Neural progenitor cell (in vitro differentiated cells): ENCODE data around the gene ROMO1. TPM values are rescaled to one million over a fixed set of nuclear protein-coding genes. Genes with fewer than 3 reads are reported as not detected.
"Not testable (repeated sequence)": the region's sequence is repeated elsewhere in the genome, so short reads cannot be mapped to it uniquely, and the experiment has no call there.

Source experiments
- DNase-seq: peaks from one replicate; pipeline ENCODE4 v3.0.0-alpha.2; 2016; ENCODE audit warnings: low spot score
- H2AFZ ChIP-seq: fragments of 200-600 bp; sonication (generic); replicated peaks from 2 replicates; pipeline ENCODE4 v1.6.1; 2016; ENCODE audit warnings: antibody characterized with exemption
- H3F3A ChIP-seq: fragments of 200-600 bp; sonication (generic); 2 replicates; pipeline ENCODE4 v1.6.1; 2016; ENCODE audit warnings: antibody characterized with exemption, low read depth
- H3K27ac ChIP-seq: fragments of 200-600 bp; sonication (generic); 2 replicates; pipeline ENCODE4 v1.5.1; 2016; ENCODE audit warnings: mild to moderate bottlenecking
- H3K27me3 ChIP-seq: fragments of 200-600 bp; sonication (generic); 2 replicates; pipeline ENCODE4 v1.6.1; 2016; ENCODE audit warnings: mild to moderate bottlenecking, moderate library complexity
- H3K36me3 ChIP-seq: fragments of 200-600 bp; sonication (generic); 2 replicates; pipeline ENCODE4 v1.5.1; 2016
- H3K4me1 ChIP-seq: fragments of 200-600 bp; sonication (generic); 2 replicates; pipeline ENCODE4 v1.6.1; 2016; ENCODE audit warnings: mixed run types
- H3K4me2 ChIP-seq: fragments of 200-600 bp; sonication (generic); 2 replicates; pipeline ENCODE4 v1.6.1; 2016
- H3K4me3 ChIP-seq: fragments of 200-600 bp; sonication (generic); 2 replicates; pipeline ENCODE4 v1.5.1; 2016
- H3K79me2 ChIP-seq: fragments of 200-600 bp; sonication (generic); 2 replicates; pipeline ENCODE4 v1.6.1; 2016; ENCODE audit warnings: low read depth
- H3K9ac ChIP-seq: fragments of 200-600 bp; sonication (generic); 2 replicates; pipeline ENCODE4 v1.6.1; 2016
- H3K9me3 ChIP-seq: fragments of 200-600 bp; sonication (generic); 2 replicates; pipeline ENCODE4 v1.5.1; 2016; ENCODE audit warnings: low read depth
- H4K20me1 ChIP-seq: fragments of 200-600 bp; sonication (generic); 2 replicates; pipeline ENCODE4 v1.6.1; 2016; ENCODE audit warnings: low read depth
- H3K27ac Mint-ChIP-seq: 3 replicates; pipeline ENCODE4 v1.8.0; 2021; ENCODE audit warnings: mixed read lengths
- H3K27me3 Mint-ChIP-seq: 2 replicates; pipeline ENCODE4 v1.8.0; 2022; ENCODE audit warnings: low read depth, mild to moderate bottlenecking, inconsistent platforms, moderate library complexity, mixed read lengths; ENCODE audit not compliant: insufficient read depth
- H3K36me3 Mint-ChIP-seq: 3 replicates; pipeline ENCODE4 v1.8.0; 2021; ENCODE audit warnings: mixed read lengths
- H3K4me1 Mint-ChIP-seq: 3 replicates; pipeline ENCODE4 v1.8.0; 2021; ENCODE audit warnings: mixed read lengths
- H3K4me3 Mint-ChIP-seq: 3 replicates; pipeline ENCODE4 v1.8.0; 2021; ENCODE audit warnings: mild to moderate bottlenecking, moderate library complexity, mixed read lengths
- H3K9me3 Mint-ChIP-seq: 3 replicates; pipeline ENCODE4 v1.8.0; 2020; ENCODE audit warnings: mixed read lengths
- CTCF ChIP-seq: fragments of 200-600 bp; sonication (generic); IDR thresholded peaks from 2 replicates; pipeline ENCODE4 v1.5.1; 2017; ENCODE audit warnings: antibody characterized with exemption, mild to moderate bottlenecking
- EZH2 ChIP-seq: fragments of 200-600 bp; sonication (generic); IDR thresholded peaks from 2 replicates; pipeline ENCODE4 v1.6.1; 2017; ENCODE audit warnings: antibody characterized with exemption, mild to moderate bottlenecking, moderate library complexity
- EZH2phosphoT487 ChIP-seq: fragments of 200-600 bp; sonication (generic); IDR thresholded peaks from 2 replicates; pipeline ENCODE4 v1.6.1; 2017; ENCODE audit warnings: antibody characterized with exemption
- total RNA-seq: library from RNA; depleted of rRNA; stranded (reverse); fragments of >200 nt; gene quantifications from 2 replicates; pipeline ENCODE4 v1.2.3, GENCODE V29; 2015; ENCODE audit warnings: low replicate concordance

Gene ROMO1
- total RNA-seq, 1 donor from 2014 or later: 135 TPM

GRCh38 chr20:35716330-35716729 lies 17.1 kb downstream of the ROMO1 start:
- H3K4me3 ChIP-seq: no peak overlapping the region
- no peak overlapping the region for H3K4me2 ChIP-seq
- H3K4me1 Mint-ChIP-seq: no peaks in the 10 kb centered on the region
- TF ChIP-seq CTCF (no peak), EZH2 (no peak), EZH2phosphoT487 (no peak)
- no peak overlapping the region for H3K27ac ChIP-seq
- H2AFZ ChIP-seq: no peak overlapping the region
- no peaks in the 10 kb centered on the region for H3K9me3 ChIP-seq
- H3K4me3 Mint-ChIP-seq: no peak overlapping the region
- H3K79me2 ChIP-seq: peaks cover 96% of the 10 kb centered on the region
- H3K9ac ChIP-seq: no peak overlapping the region
- no peak overlapping the region for H3K27ac Mint-ChIP-seq
- H3K27me3 ChIP-seq: no peaks in the 10 kb centered on the region
- H4K20me1 ChIP-seq: peaks cover 98% of the 10 kb centered on the region
- H3K27me3 Mint-ChIP-seq: no peaks in the 10 kb centered on the region
- no peak for DNase-seq
- H3F3A ChIP-seq: peaks cover 83% of the 10 kb centered on the region
- peaks cover 42% of the 10 kb centered on the region for H3K36me3 Mint-ChIP-seq
- peaks cover 58% of the 10 kb centered on the region for H3K36me3 ChIP-seq
- no peaks in the 10 kb centered on the region for H3K4me1 ChIP-seq
- H3K9me3 Mint-ChIP-seq: no peaks in the 10 kb centered on the region

GRCh38 chr20:35718321-35718720 lies 19.1 kb downstream of the ROMO1 start:
- not testable (repeated sequence) for H3K27me3 ChIP-seq, H3K4me3 Mint-ChIP-seq, H3K27ac ChIP-seq, H3K27me3 Mint-ChIP-seq, H3K4me3 ChIP-seq, H3K9me3 Mint-ChIP-seq, H3K4me1 Mint-ChIP-seq, H3K9me3 ChIP-seq, H3K4me2 ChIP-seq, H3K9ac ChIP-seq, DNase-seq, H3K4me1 ChIP-seq, H2AFZ ChIP-seq, H3K27ac Mint-ChIP-seq
- Histone ChIP-seq H3K36me3 (peaks cover 63% of the 10 kb centered on the region), H4K20me1 (peaks cover 98% of the 10 kb centered on the region), H3F3A (peaks cover 83% of the 10 kb centered on the region), H3K79me2 (peaks cover 98% of the 10 kb centered on the region)
- H3K36me3 Mint-ChIP-seq: peaks cover 41% of the 10 kb centered on the region

GRCh38 chr20:35718972-35719635 lies 19.9 kb downstream of the ROMO1 start:
- Histone ChIP-seq H4K20me1 (peaks cover 99% of the 10 kb centered on the region), H3K4me3 (no peak overlapping the region), H3K36me3 (peaks cover 65% of the 10 kb centered on the region), H3K4me2 (no peak overlapping the region), H2AFZ (no peak overlapping the region), H3K79me2 (peaks cover 98% of the 10 kb centered on the region), H3K4me1 (no peaks in the 10 kb centered on the region), H3K27me3 (no peaks in the 10 kb centered on the region), H3K27ac (no peak overlapping the region), H3K9me3 (no peaks in the 10 kb centered on the region), H3F3A (peaks cover 78% of the 10 kb centered on the region), H3K9ac (no peak overlapping the region)
- no peaks in the 10 kb centered on the region for H3K4me1 Mint-ChIP-seq
- H3K36me3 Mint-ChIP-seq: peaks cover 39% of the 10 kb centered on the region
- no peak overlapping the region for H3K27ac Mint-ChIP-seq
- TF ChIP-seq EZH2phosphoT487 (no peak), CTCF (no peak), EZH2 (no peak)
- DNase-seq: no peak
- no peaks in the 10 kb centered on the region for H3K9me3 Mint-ChIP-seq
- no peak overlapping the region for H3K4me3 Mint-ChIP-seq
- H3K27me3 Mint-ChIP-seq: no peaks in the 10 kb centered on the region

GRCh38 chr20:35719717-35720116 lies 20.5 kb downstream of the ROMO1 start:
- H3K79me2 ChIP-seq: peaks cover 98% of the 10 kb centered on the region
- H3K36me3 ChIP-seq: peaks cover 67% of the 10 kb centered on the region
- peaks cover 99% of the 10 kb centered on the region for H4K20me1 ChIP-seq
- H3K9me3 Mint-ChIP-seq: no peaks in the 10 kb centered on the region
- peaks cover 72% of the 10 kb centered on the region for H3F3A ChIP-seq
- no peak overlapping the region for H3K4me3 Mint-ChIP-seq
- H3K4me1 ChIP-seq: no peaks in the 10 kb centered on the region
- no peak overlapping the region for H3K9ac ChIP-seq
- TF ChIP-seq EZH2: no peak
- no peak for TF ChIP-seq EZH2phosphoT487
- no peak for TF ChIP-seq CTCF
- no peak for DNase-seq
- H2AFZ ChIP-seq: no peak overlapping the region
- H3K4me1 Mint-ChIP-seq: no peaks in the 10 kb centered on the region
- no peak overlapping the region for H3K27ac Mint-ChIP-seq
- no peaks in the 10 kb centered on the region for H3K9me3 ChIP-seq
- peaks cover 40% of the 10 kb centered on the region for H3K36me3 Mint-ChIP-seq
- H3K4me3 ChIP-seq: no peak overlapping the region
- H3K27me3 ChIP-seq: no peaks in the 10 kb centered on the region
- H3K4me2 ChIP-seq: no peak overlapping the region
- H3K27ac ChIP-seq: no peak overlapping the region
- H3K27me3 Mint-ChIP-seq: no peaks in the 10 kb centered on the region
